Right kidney (tissue), 1 donor: Measurements from ENCODE around the gene NAALADL2.
"Not testable (repeated sequence)": the region's sequence is repeated elsewhere in the genome, so short reads cannot be mapped to it uniquely, and the experiment has no call there.

Experiments
- DNase-seq: peaks from one replicate; pipeline ENCODE4 v3.0.0-alpha.2; 2016

NAALADL2 gene

DNA sequence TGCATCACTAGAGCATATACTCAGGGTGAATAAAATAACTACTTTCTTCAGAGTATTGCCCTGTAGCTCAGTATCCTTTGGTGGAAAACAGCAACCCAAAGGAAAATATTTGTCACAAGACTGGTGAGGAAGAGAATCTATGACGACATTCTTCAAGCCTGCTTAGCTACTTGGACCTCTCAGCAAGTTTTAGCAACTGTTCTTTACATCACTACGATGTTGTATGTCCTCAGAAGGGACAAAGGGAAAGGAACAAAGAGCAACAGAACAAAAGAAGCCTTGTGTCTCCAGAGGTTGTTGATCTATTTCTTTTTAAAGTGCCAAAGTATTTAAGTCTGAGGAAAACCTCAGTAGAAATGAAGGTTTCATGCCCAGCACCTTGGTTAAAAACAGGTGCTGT lies 746.7 kb downstream of the NAALADL2 start:
- no peak for DNase-seq

DNA sequence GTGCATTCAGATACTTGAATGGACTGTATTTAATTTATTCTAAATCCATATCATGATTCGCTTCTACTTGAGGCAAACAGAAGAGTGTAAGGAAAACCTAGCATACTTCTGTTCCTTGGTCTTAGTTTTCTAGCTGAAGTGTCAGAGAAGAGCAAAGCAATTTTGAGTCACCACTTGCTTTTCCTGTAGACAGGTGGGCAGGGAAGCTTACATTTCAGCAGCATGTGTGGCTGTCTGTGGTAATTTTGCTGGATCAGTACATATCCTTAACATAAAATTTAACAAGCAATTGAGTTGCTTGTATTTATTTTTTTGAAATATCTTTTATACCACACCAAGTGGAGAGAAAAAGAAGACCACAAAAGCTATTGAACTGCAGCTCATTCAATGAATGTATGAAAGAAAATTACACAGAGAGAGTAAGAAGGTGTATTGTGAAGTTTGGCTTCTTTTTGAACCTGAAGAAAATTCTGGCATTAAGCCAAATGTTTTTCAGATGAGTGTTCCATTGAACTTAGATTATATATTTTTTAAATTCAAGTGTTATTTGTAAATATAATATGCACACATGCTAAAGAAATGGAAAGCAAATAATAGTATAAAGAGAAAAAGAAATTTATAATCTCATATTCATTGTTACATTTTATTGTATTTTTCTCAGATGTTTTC lies 747.6 kb downstream of the NAALADL2 start:
- DNase-seq: no peak

DNA sequence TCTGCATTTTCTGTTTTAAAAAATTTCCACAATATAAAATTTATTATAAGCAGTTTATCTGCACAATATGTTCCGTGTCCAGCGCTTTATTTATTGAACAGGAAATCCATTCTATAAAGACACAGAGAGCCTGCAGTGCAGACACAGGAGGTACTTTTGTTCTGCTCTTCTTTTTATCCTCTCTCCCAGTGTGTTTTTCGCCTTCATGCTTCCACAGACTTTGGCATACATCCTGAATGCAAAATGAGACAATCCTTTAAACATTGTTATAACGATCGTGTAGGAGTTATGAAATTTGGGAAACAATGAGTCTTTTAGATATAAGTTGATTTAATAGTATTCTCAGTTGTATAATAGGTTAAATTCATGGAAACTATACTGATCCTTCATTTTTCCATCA lies 749.2 kb downstream of the NAALADL2 start:
- no peak for DNase-seq

DNA sequence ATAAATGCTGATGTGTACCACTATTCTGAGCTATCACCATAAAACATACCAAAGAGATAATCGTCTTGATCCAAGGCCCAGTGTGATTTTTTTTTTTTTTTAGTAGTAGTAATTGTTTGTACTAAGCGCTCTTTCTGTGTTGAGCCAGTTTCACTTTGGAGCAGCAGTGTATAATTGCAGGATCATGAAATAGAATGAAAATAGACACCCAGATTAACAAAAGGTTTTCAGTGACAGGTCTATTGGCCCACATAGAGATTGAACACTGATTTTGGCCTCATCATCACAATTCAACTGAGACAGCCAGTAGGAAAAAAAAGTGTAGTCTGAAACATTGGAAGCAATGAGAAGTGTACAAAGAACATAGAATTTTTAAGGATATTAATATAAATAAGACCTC lies 749.8 kb downstream of the NAALADL2 start:
- no peak for DNase-seq

DNA sequence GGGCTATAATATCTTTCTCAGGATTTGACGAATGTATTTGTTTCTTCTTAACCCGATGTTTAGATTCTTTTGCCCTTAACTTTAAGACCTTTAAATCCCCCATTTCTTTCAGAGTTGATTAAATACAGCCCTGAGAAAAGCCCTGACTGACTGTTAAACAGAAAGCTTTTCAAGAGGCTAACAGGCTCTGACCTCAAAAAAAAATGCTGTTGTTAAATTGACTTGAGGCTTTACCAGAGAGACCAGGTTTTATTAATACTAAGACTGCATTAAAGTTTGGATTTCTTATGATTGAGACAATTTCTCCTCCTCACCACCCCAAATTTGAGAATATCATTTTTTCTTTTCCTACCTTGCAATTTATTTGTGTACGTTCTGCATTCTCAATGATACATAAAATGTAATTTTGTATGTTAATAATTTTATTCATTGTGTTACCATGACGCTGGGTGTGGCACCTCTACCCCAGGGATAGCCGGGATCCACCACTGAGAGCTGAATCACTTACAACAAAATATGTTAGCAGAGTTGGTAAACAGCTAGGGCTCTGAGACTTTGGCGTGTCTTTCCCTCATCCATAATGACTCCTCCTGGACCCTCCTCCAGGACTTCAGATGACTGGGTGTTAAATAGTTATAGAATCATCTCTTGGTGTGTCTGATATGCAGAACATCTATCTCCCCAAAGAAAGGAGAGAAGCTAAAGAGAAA lies 753.5 kb downstream of the NAALADL2 start:
- no peak for DNase-seq

DNA sequence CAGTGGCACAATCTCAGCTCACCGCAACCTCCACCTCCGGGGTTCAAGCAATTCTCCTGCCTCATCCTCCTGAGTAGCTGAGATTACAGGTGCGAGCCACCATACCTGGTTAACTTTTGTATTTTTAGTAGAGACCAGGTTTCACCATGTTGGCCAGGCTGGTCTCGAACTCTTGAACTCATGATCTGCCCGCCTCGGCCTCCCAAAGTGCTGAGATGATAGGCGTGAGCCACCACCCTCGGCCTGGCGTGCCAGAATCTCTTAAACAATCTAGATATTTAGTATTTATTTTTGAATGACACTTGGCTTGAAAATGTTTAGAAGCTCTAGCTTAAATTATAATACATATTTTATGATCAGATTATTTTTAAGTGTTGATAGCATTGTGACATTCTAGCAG lies 755.0 kb downstream of the NAALADL2 start:
- not testable (repeated sequence) for DNase-seq

DNA sequence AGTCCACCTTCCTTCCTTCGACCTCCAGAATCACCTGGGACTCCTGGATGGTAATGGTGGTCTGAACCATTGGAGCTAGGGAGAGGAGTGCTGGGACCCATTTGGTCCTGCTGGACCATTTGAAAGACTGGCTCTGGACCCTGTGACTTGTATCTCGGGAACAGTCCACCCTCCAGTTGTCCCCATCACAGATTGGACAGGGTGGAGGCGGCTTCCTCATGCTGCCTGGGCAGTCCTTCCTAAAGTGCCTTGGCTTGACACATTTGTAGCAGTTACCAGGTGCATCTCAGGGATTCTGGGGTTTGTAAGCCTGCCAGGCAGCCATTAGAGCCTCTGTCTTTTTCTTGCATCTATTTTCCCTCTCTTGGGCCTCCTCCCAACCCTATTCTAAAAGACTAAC lies 758.1 kb downstream of the NAALADL2 start:
- no peak for DNase-seq

DNA sequence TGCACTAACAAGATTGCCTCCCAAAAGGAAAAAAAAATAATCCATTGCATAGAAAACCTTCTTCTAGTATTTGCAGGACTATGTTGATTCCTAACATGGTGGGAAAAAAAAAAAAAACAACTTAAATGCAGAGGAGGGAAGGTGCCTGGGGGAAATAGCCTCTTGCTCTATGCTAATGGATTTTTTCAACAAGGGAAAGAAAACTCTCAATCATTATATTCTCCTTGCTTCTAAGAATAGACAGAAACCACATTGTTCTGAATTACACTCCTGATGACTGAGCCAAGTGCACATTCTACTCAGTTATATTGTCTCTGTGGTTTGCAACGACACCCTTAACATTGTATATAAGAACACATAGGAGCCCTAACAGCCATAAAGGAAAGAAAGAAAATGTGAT lies 760.2 kb downstream of the NAALADL2 start:
- no peak for DNase-seq

DNA sequence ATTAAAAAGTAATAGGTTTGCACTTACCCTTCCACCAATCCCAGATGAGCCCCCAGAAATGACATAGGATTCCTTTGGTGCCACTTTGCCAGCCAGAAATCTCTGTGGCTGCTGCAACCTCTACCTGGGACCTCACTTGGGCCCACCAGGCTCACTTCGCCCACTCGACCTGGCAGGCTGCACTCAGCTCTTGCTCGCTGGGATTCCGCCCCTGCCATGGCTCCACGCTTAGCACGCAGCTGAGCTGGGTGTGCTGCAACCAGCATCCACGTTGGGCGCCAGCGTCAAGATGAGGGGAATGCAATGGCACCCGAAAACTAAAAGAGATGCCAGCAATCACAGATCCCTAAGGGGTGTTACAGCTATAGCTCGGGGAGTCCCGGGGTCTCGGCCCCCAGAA lies 761.0 kb downstream of the NAALADL2 start:
- no peak for DNase-seq

DNA sequence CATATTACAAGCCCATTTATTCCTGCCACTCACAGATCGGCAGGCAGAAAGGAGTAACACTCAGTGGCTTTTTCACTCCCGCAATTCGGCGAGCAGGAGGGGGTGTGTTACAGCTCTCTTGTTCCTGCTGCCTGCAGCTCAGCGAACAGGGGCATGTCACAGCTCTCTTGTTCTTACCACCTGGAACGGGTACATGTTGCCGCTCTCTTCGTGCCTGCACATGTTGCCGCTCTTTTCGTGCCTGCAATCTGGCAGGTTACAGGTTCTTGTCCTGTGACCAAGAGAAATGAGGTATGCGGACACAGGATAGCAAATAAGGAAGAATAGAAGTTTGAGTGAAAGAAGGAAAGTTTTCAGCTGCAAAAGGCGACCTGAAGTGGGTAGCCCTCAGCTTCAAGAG lies 761.4 kb downstream of the NAALADL2 start:
- no peak for DNase-seq

DNA sequence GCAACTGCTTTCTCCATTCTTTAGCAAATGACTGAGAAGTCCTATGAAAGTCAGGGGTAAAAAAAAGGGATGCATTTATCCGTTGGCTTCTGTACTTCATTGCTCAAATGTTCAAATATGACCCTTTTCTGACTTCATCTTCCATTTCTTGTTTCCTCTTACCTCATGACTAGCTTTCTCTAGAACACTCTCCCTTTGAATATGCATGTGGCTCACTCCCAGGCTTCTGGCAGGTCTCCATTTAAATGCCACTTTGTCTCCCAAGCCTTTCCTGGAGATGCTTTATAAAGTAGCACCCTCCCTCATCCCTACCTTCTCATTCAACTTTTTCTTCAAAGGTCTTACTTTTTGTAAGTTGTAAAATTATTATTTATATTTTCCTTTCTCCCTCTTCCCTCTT lies 781.8 kb downstream of the NAALADL2 start:
- DNase-seq: no peak

DNA sequence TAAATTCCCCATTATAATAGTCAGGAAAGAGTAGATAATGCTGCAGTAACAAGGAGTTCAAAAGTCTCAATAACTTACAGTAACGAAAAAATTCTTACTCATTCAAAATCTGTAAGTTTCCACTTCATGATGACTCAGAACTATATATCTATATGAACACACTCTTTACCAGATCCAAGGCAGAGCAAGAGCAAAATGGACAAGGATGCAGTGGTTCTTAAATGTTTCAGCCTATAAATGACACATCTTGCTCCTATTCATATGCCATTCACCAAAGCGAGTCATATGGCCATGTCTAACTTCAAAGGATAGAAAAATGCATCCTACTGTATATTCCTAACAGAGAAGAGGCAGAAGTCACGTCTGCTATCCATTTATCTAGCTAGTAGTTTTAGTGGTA lies 787.7 kb downstream of the NAALADL2 start:
- no peak for DNase-seq

DNA sequence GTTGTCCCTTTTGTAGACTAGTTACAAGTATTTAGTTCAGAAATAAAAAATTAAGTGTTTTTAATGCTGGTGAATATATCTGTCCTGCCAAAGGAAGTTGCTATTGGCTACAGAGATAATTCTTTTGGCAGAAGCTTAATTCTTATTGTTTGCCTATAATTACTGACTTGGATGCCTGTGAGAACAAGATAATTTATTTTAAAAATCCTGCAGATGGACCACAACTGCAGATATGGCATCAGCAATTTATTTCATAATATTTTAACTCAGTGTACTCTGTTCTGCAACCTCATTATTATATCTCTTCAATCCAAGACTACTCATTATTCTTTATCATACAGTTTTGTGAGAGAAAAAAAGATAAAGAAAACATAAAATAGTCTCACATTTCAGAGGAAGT lies 789.8 kb downstream of the NAALADL2 start:
- DNase-seq: no peak

DNA sequence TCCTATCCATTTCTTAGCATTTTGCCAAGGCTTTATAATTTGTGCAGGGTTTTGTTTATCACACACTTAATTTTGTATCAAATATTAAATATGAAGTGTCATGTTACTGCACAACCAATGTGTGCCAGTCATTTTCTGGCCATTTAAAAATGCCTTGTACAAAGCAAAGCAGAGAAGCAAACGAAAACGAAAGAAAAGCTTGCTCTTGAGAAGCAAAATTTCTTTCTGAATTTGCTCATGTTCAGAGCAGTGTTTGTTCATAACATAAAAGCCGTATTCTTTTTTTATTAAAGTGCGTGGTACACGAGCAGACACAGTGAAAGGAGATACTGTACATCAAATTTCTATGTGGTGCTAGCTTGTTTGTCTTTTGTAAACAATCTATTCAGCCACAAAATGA lies 792.6 kb downstream of the NAALADL2 start:
- DNase-seq: no peak

DNA sequence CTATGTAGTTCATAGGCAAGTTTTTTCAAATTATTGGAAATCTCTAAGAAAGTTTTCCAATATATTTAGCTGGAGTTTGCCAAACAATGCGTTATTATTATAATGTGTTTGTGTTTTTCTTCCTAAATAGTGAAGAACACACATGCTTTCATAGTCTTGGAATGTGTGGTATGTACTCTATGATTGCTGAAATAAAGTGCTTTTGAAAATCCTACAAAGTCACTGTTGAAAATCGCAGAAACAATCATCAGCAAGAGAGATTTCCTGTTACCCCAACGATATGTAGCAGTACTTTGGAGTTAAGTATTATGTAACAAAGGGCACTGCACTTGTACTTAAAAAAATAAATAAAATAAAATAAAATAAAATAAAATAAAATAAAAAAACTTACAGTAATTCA lies 796.2 kb downstream of the NAALADL2 start:
- no peak for DNase-seq

DNA sequence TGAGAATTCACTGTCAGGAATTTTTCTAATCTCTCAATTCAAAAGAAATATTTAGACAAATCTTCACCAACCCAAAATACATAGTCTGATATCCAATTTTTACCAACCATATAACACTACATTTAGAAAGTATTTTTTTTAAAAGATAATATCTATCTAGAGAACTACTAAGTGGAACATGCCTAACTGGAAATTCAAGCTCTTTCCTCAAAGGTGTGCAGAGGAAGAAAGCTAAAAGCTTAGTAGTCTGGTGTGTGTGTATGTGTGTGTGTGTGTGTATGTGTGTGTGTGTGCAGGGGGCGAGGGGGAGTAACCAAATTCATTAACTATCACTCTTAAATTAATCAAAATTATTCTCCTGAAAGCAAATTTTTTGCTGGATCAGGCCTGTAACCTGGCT lies 797.3 kb downstream of the NAALADL2 start:
- no peak for DNase-seq

DNA sequence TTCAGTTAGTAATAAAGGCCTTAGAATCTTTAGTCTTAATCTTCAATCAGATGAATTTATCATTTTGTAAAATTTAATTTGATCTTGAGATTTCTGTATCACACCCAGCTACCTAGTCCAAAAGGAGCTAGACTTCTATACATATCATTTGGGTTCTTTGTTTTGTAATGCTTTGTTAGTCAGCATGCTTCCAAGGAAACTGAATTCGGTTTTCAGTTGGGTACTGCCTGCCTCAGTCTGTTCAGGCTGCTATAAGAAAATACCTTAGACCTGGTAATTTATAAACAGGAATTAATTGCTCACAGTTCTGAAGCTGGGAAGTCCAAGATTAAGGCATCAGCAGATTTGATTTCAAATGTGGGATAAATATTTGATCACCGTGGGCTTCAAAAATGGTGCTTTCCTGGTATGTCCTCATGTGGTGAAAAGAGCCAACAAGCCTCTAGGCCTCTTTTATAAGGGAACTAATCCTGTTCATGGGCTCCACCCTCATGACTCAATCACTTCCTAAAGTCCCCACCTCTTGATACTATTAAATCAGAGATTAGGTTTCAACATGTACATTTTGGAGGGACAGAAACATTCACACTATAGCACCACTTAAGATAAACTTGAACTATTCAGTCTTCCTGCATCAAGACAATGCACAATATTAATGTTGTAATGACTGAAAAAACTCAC lies 800.7 kb downstream of the NAALADL2 start:
- DNase-seq: no peak

DNA sequence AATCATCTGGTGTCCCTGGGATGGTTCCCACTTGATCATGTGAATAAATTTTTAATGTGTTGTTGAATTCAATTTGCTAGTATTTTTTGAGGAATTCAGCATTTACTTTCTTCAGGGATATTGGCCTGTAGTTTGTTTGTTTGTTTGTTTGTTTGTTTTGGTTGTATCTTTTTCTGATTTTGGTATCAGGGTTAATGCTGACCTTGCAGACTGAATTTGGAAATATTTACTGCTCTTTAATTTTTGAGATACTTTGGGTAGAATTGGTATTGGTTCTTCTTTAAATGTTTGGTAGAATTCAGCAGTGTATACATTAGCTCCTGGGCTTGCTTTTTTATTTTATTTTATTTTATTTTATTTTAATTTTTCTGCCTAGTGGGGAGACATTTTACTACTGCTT lies 803.7 kb downstream of the NAALADL2 start:
- DNase-seq: no peak

DNA sequence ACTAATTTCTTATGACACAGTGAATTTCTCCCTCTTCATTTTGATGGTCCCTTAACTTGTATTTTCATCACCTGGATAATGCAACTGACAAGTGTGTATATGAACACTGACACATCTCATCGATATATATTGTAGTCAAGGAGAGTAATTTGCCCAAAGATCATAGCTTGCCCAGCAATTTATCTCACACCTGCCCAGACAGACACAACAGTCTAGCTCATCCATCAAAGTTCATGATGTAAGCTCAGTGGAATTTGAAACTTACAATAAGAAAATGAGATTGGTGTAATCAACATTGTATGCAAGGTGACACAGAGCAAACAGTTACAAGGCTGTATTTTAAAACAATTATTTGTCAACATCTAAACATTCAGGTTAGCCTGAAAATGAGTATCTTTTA lies 805.8 kb downstream of the NAALADL2 start:
- DNase-seq: no peak

DNA sequence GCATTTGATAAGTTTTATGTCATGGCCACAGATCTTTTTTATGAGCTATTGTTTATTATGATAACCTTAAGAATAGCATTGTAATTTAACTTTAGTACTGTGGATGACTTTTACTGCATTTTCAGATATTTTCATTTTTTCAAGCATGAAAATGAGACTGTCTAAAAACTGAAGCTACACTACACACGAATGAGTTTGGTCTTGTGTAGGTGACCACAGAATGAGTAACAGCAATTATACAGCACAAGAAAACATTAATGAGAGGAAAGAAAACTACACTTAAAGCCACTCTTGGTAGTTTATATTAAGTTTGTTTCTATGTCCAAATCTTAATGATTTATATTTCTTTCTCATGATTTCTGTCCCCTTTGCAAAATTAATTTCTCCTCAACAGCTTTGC lies 809.2 kb downstream of the NAALADL2 start:
- DNase-seq: no peak

DNA sequence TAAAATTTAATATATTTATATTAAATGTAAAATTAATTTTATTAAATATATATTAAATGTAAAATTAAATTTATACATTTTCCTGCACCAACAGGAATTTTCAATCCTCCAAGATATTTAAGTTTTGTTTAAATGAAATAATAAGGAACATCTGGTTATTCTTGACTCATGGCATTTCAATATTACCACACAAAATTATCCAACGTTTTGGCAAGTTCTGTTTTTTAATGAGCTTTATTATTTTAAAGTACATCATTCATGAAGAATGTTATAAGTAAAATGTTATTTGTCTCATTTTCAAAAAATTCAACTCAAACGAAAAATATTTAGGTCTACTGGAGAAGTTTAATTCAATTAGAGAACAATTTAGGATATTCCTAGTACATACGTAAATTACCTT lies 811.4 kb downstream of the NAALADL2 start:
- no peak for DNase-seq

DNA sequence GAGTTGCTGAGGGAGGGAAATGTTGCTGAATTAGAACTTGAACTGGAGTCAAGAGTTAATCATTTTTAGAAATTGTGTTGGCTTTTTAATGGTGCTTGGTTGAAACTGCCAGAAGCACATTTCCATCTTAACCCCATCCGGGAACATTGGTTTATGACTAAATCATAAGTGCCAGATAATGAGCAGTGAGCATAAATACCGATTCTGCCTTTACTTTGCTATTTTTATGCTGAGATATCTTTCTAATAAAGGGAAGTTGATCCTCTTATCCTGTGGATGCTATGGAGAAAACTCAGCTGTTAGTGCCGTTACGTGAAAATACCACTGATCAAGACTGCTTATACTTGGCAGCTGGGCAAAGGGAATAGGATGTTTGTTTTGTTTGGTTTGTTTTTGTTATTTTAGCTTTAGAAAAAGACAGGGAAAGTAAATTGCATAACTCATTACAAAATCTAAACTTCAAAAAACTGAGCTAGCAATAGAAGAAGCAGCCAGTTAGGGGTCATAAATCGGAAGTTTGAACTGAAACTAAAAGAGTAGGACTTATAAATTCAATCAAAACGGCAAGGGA lies 813.1 kb downstream of the NAALADL2 start:
- DNase-seq: peak; percentile 26

DNA sequence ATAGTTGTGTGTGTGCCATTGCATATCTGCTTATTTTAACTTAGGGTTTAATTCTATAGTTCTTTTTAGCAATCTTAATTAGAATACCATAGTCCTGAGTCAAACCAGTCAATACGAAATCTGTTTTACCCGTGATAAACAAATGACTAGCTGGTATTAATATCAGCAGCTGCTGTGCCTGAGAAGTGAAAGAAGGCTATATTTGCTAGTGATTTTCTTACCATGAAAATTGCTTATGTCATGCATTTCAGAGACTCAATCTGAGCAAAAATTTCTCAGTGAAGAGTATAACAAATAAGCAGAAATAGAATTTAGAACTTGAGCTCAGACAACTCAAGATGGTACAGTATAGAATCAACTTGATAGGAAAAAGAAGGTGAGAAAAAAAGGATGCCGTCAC lies 820.4 kb downstream of the NAALADL2 start:
- no peak for DNase-seq

DNA sequence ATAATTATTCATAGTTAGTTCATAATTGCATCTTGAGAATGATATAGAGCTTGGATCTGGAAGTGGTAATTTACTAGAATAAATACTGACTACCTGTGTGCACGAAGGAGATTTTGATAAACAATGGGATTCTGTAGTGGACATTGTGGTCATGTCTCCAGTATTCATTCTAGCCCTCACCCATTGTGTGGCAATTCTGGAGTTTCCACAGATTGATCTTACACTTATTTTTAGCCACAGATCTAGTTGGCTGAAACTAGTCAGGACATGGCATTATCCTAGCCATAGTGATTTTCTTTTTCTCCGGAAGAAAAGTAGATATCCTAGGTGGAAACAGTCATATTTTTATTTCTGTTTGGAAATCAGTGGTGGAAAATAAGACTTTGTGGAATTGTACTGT lies 833.1 kb downstream of the NAALADL2 start:
- DNase-seq: no peak
